Measurements from ENCODE around the gene SEMA6B.

Gene SEMA6B

GRCh38 chr19:4521888-4522242 is 37.6 kb downstream of the SEMA6B start:
- H3K4ac ChIP-seq (ENCODE audit: low read depth, low read length), result no peak overlapping the region
- no peak overlapping the region for H4K5ac ChIP-seq (ENCODE audit: low read length)
- no peak overlapping the region for H3K4me3 ChIP-seq (ENCODE audit: low read length)

GRCh38 chr19:4521170-4521887 is 38.2 kb downstream of the SEMA6B start:
- H3K4me1 ChIP-seq (ENCODE audit: control insufficient read depth, low read depth, low read length), result no peaks in the 10 kb centered on the region
- H3K79me1 ChIP-seq (ENCODE audit: low read length), result no peaks in the 10 kb centered on the region
- no peak overlapping the region for H2AK5ac ChIP-seq (ENCODE audit: low read length)
- H3K27me3 ChIP-seq (ENCODE audit: insufficient read depth, low read length, poor library complexity), result no peaks in the 10 kb centered on the region
- H2BK15ac ChIP-seq (replicated peaks; ENCODE audit: low read depth), result no peak overlapping the region
- H3K4me2 ChIP-seq (ENCODE audit: low read length), result no peak overlapping the region
- H3K9ac ChIP-seq (ENCODE audit: low read length), result no peak overlapping the region
- H2BK5ac ChIP-seq (ENCODE audit: low read length), result no peak overlapping the region
- WGBS (ENCODE audit: extremely low coverage, insufficient coverage, low lambda C conversion rate), result no CpG with 5 or more reads among the region's 11 CpGs
- DNase-seq, result no peak
- no peak overlapping the region for H3K56ac ChIP-seq (ENCODE audit: low read length)
- no peak overlapping the region for H3K4ac ChIP-seq (ENCODE audit: low read depth, low read length)
- H3K79me2 ChIP-seq (ENCODE audit: control insufficient read depth, insufficient read depth, low read length), result no peaks in the 10 kb centered on the region
- no peak overlapping the region for H2BK120ac ChIP-seq (ENCODE audit: low read depth, low read length)
- no peak overlapping the region for H3K23ac ChIP-seq (ENCODE audit: low read length)
- H4K5ac ChIP-seq (ENCODE audit: low read length), result no peak overlapping the region
- H3K27ac ChIP-seq (ENCODE audit: low read depth, low read length), result no peak overlapping the region
- no peak overlapping the region for H3K4me3 ChIP-seq (ENCODE audit: low read length)
- no peaks in the 10 kb centered on the region for H3K36me3 ChIP-seq (ENCODE audit: control insufficient read depth, insufficient read depth, low read length)
- no peak overlapping the region for H4K8ac ChIP-seq (ENCODE audit: low read depth, low read length)
- H3K18ac ChIP-seq (ENCODE audit: low read length), result no peak overlapping the region

More at GRCh38 chr19:4521888-4522242, 37.6 kb downstream of the SEMA6B start:
- Histone ChIP-seq H3K4me1 (ENCODE audit: control insufficient read depth, low read depth, low read length) (no peaks in the 10 kb centered on the region), H3K56ac (ENCODE audit: low read length) (no peak overlapping the region), H3K23ac (ENCODE audit: low read length) (no peak overlapping the region), H2AK5ac (ENCODE audit: low read length) (no peak overlapping the region), H2BK15ac (replicated peaks; ENCODE audit: low read depth) (no peak overlapping the region), H4K8ac (ENCODE audit: low read depth, low read length) (no peak overlapping the region), H3K4me2 (ENCODE audit: low read length) (no peak overlapping the region), H3K18ac (ENCODE audit: low read length) (no peak overlapping the region), H3K79me2 (ENCODE audit: control insufficient read depth, insufficient read depth, low read length) (no peaks in the 10 kb centered on the region), H3K27ac (ENCODE audit: low read depth, low read length) (no peak overlapping the region), H3K27me3 (ENCODE audit: insufficient read depth, low read length, poor library complexity) (no peaks in the 10 kb centered on the region), H2BK5ac (ENCODE audit: low read length) (no peak overlapping the region), H3K9ac (ENCODE audit: low read length) (no peak overlapping the region), H3K79me1 (ENCODE audit: low read length) (no peaks in the 10 kb centered on the region), H2BK120ac (ENCODE audit: low read depth, low read length) (no peak overlapping the region), H3K36me3 (ENCODE audit: control insufficient read depth, insufficient read depth, low read length) (no peaks in the 10 kb centered on the region)
- no peak for DNase-seq
- no CpG with 5 or more reads among the region's 5 CpGs for WGBS (ENCODE audit: extremely low coverage, insufficient coverage, low lambda C conversion rate)

GRCh38 chr19:4519521-4520277 is 39.8 kb downstream of the SEMA6B start:
- Histone ChIP-seq H3K4ac (ENCODE audit: low read depth, low read length) (no peak overlapping the region), H3K36me3 (ENCODE audit: control insufficient read depth, insufficient read depth, low read length) (no peaks in the 10 kb centered on the region), H2BK120ac (ENCODE audit: low read depth, low read length) (no peak overlapping the region), H3K4me3 (ENCODE audit: low read length) (no peak overlapping the region), H3K79me1 (ENCODE audit: low read length) (no peaks in the 10 kb centered on the region), H4K8ac (ENCODE audit: low read depth, low read length) (no peak overlapping the region), H2AK5ac (ENCODE audit: low read length) (no peak overlapping the region), H2BK15ac (replicated peaks; ENCODE audit: low read depth) (no peak overlapping the region), H3K56ac (ENCODE audit: low read length) (no peak overlapping the region), H3K4me2 (ENCODE audit: low read length) (no peak overlapping the region), H2BK5ac (ENCODE audit: low read length) (no peak overlapping the region), H3K79me2 (ENCODE audit: control insufficient read depth, insufficient read depth, low read length) (no peaks in the 10 kb centered on the region), H4K5ac (ENCODE audit: low read length) (no peak overlapping the region), H3K4me1 (ENCODE audit: control insufficient read depth, low read depth, low read length) (no peaks in the 10 kb centered on the region), H3K18ac (ENCODE audit: low read length) (no peak overlapping the region), H3K27ac (ENCODE audit: low read depth, low read length) (no peak overlapping the region), H3K27me3 (ENCODE audit: insufficient read depth, low read length, poor library complexity) (no peaks in the 10 kb centered on the region), H3K9ac (ENCODE audit: low read length) (no peak overlapping the region), H3K23ac (ENCODE audit: low read length) (no peak overlapping the region)
- WGBS (ENCODE audit: extremely low coverage, insufficient coverage, low lambda C conversion rate), result no CpG with 5 or more reads among the region's 9 CpGs
- no peak for DNase-seq

GRCh38 chr19:4519172-4519496 is 40.4 kb downstream of the SEMA6B start:
- H3K79me1 ChIP-seq (ENCODE audit: low read length), result no peaks in the 10 kb centered on the region
- no peak overlapping the region for H2BK120ac ChIP-seq (ENCODE audit: low read depth, low read length)
- H3K56ac ChIP-seq (ENCODE audit: low read length), result no peak overlapping the region
- no peak overlapping the region for H3K27ac ChIP-seq (ENCODE audit: low read depth, low read length)
- H3K18ac ChIP-seq (ENCODE audit: low read length), result no peak overlapping the region
- no peak for DNase-seq
- H3K79me2 ChIP-seq (ENCODE audit: control insufficient read depth, insufficient read depth, low read length), result no peaks in the 10 kb centered on the region
- H2BK5ac ChIP-seq (ENCODE audit: low read length), result no peak overlapping the region
- no peak overlapping the region for H3K23ac ChIP-seq (ENCODE audit: low read length)
- H2AK5ac ChIP-seq (ENCODE audit: low read length), result no peak overlapping the region
- H3K4me3 ChIP-seq (ENCODE audit: low read length), result no peak overlapping the region
- H3K4ac ChIP-seq (ENCODE audit: low read depth, low read length), result no peak overlapping the region
- no peaks in the 10 kb centered on the region for H3K36me3 ChIP-seq (ENCODE audit: control insufficient read depth, insufficient read depth, low read length)
- H4K8ac ChIP-seq (ENCODE audit: low read depth, low read length), result no peak overlapping the region
- no peak overlapping the region for H2BK15ac ChIP-seq (replicated peaks; ENCODE audit: low read depth)
- H3K4me1 ChIP-seq (ENCODE audit: control insufficient read depth, low read depth, low read length), result no peaks in the 10 kb centered on the region
- H3K9ac ChIP-seq (ENCODE audit: low read length), result no peak overlapping the region
- no peak overlapping the region for H3K4me2 ChIP-seq (ENCODE audit: low read length)
- WGBS (ENCODE audit: extremely low coverage, insufficient coverage, low lambda C conversion rate), result no CpG with 5 or more reads among the region's 6 CpGs
- H4K5ac ChIP-seq (ENCODE audit: low read length), result no peak overlapping the region
- H3K27me3 ChIP-seq (ENCODE audit: insufficient read depth, low read length, poor library complexity), result no peaks in the 10 kb centered on the region

GRCh38 chr19:4518345-4519171 is 40.9 kb downstream of the SEMA6B start, which contains the start of gene PLIN4:
Gene PLIN4 (minus strand): TSS chr19:4518486. CDS start chr19:4518272, 214 bp downstream.
- no peak within 1 kb of the TSS for H2AK5ac ChIP-seq (ENCODE audit: low read length)
- H3K4me2 ChIP-seq (ENCODE audit: low read length), result no peak within 1 kb of the TSS
- DNase-seq, result no peak
- no peak within 1 kb of the TSS for H3K4ac ChIP-seq (ENCODE audit: low read depth, low read length)
- no peak within 1 kb of the TSS for H3K4me3 ChIP-seq (ENCODE audit: low read length)
- no peaks in the 10 kb centered on the region for H3K4me1 ChIP-seq (ENCODE audit: control insufficient read depth, low read depth, low read length)
- no peak within 1 kb of the TSS for H3K27ac ChIP-seq (ENCODE audit: low read depth, low read length)
- no peak within 1 kb of the TSS for H3K9ac ChIP-seq (ENCODE audit: low read length)
- H2BK120ac ChIP-seq (ENCODE audit: low read depth, low read length), result no peak within 1 kb of the TSS
- H2BK5ac ChIP-seq (ENCODE audit: low read length), result no peak within 1 kb of the TSS
- no peak within 1 kb of the TSS for H3K18ac ChIP-seq (ENCODE audit: low read length)
- no peak within 1 kb of the TSS for H2BK15ac ChIP-seq (replicated peaks; ENCODE audit: low read depth)
- H3K27me3 ChIP-seq (ENCODE audit: insufficient read depth, low read length, poor library complexity), result no peaks in the 10 kb centered on the region
- no peak within 1 kb of the TSS for H3K23ac ChIP-seq (ENCODE audit: low read length)
- H3K79me1 ChIP-seq (ENCODE audit: low read length), result no peaks in the 10 kb centered on the region
- no peaks in the 10 kb centered on the region for H3K36me3 ChIP-seq (ENCODE audit: control insufficient read depth, insufficient read depth, low read length)
- no peak within 1 kb of the TSS for H4K5ac ChIP-seq (ENCODE audit: low read length)
- H3K79me2 ChIP-seq (ENCODE audit: control insufficient read depth, insufficient read depth, low read length), result no peaks in the 10 kb centered on the region
- H4K8ac ChIP-seq (ENCODE audit: low read depth, low read length), result no peak within 1 kb of the TSS
- no peak within 1 kb of the TSS for H3K56ac ChIP-seq (ENCODE audit: low read length)
- 100% methylated on average over 4 of the region's 34 CpGs for WGBS (ENCODE audit: extremely low coverage, insufficient coverage, low lambda C conversion rate)

Measured in mesendoderm (in vitro differentiated cells).